Activated CD8-positive, alpha-beta memory T cell treated with anti-CD3 and anti-CD28 coated beads, Interleukin-2, amount 50 U/mL, for 1 hour (primary cell): ENCODE measurements around the gene GSX2.

Experiments used
- DNase-seq: peaks from one replicate; pipeline ENCODE4 v3.0.0-alpha.2; 2020; ENCODE audit errors: extremely low read depth

The GSX2 gene

DNA sequence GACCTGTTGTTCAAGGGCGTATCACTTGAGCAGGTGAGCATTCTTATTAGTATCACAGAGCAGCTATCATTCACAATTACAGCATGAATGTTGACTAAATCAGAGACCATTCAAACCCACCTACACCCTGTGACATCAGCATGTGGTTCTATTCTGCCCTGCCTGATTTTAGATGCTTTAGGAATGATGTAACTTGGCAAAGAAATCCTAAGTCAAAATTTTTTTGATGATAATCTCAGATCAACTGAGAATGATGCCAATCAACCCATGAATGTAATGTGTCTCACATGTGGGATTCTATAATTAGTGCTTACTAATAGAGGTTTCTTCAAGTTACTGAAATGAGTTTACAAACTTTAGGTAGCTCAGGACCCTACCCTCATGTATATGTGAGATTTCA is 22.2 kb upstream of the GSX2 start:
- no peak for DNase-seq

DNA sequence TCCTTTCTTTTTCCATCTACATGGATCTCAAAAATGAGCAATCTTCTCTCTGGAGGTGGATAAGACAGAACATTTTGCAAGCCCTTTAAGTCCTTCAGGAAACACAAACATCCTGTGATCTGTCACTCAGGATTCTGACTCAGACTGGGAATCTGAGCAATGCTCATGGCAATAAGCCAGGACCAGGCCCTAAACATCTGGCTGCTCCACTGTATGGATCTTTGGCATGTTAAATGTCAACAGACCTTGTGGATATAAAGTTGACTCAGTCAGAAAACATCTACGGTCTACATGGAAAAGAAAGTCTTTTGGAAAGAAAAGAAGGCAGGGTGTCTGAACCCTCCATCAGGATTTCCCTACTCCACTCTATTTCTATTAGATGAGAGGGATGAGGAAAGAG is 17.8 kb upstream of the GSX2 start:
- no peak for DNase-seq

DNA sequence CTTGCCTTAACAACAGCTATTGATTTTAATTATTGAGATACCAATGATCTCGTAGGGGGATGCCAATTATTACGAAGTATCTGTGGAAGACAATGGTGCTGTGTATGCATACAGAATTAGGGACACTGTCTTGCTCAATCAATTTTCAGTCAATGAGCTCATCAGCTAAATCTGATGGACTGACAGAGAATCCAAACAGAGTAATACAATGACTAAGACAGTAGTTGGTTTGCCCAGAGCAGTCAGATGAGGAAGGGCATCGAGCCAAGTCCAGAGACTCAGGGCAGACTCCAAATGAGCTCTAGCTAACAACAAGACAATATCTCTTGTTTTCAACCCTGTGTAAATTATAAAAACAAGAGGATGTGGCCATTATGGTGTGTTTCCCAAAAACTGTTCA is 14.7 kb upstream of the GSX2 start:
- DNase-seq: no peak

DNA sequence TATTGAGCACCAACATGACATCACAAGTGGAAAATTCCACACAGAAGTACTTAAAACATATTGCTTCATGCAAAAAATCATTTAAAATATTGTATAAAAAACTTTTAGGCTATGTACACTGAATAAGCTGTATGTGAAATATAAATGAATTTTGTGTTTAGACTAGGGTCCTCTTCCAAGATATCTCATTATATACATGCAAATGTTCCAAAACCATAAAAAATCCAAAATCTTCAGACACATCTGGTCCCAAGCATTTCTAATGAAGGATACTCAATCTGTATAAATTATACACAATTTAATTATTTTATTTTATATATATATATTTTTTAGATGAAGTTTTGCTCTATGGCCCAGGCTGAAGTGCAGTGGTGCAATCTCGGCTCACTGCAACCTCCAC is 10.1 kb upstream of the GSX2 start:
- no peak for DNase-seq

DNA sequence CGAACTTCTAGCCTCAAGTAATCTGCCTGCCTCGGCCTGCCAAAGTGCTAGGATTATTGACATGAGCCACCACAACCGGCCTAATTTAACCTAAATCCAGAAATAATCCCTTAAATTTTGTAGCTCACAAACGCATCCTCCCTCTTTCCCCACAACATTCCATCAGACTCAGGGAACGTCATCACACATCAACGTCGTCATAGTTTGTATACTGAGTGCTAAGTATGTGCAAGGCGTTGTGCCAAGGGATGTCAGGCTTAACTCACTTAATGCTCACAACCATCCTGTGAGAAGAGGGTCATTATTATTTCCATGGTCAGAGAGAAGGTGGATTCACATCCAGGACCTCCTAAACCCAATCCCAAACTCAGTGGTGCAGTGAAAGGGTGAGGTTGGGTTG is 9.6 kb upstream of the GSX2 start:
- no peak for DNase-seq

DNA sequence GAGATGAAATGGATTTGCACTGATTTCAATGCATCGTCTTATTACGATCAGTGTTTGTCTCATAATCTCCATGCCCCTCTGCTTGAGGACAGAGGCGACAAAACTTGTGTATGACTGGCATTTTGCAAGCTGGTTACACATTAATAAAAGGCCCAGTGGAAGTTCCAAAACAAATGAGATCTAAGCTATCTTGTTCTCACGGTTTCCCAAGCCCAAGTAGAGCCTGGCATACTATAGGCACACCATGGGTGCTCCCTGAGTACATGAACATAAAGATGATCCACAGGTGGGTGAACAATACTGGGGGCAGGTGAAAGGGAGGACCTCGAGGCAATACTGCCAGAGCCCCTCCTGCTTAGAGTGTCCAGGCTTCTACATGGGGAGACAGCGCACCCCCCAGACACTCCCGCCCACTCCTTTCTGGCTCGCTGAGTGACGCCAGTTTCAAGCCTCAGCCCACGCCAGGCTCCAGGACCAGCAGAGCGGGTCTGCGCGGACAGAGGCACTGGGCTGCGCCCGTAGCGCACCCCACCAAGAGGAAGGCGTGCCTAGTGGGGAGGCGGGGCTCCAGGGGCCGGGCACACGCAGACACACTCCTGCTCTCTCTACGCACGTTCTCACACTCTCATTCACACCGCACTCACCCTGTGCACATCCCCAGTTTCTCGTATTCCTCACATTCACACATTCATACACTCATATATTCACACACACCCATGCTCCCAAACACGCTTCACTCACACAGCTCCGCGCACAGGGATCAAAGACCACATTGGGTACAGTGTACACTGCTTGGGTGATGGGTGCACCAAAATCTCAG is 8.9 kb upstream of the GSX2 start:
- no peak for DNase-seq

DNA sequence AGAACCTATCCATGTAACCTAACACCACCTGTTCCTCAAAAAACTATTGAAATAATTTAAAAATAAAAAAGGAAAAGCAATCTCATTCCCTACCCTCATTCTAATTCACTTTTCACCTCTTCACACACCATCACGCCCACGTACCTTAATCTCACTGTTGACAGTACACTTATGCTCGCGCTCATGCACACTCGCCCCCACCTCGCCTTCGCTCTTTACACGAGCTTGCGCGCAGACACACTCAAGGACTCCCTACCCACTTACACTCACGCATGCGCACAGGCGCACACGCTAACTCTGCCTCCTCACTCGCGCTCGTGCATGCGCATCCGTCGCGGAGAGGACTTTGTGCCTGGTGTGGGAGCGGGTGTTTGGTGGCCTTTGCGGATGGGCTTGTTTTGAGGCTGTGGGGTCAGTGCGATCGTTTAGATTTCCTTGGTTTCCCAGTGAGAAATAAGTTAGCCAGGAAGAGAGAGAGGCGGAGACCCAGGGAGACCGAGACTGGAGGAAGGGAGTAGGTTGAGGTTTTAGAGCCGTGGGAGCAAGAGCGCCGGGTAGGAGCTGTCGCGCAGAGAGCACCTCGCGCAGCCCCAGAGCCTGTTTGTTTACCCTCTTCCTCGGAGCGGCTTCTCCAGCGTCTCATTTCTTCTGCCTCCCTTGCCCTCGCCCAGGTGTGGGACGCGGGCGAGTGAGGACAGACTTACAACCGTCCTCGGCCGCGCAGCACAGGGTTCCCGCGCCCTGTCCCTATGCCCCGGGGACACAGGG is 8.1 kb upstream of the GSX2 start:
- peak; percentile 72 for DNase-seq

DNA sequence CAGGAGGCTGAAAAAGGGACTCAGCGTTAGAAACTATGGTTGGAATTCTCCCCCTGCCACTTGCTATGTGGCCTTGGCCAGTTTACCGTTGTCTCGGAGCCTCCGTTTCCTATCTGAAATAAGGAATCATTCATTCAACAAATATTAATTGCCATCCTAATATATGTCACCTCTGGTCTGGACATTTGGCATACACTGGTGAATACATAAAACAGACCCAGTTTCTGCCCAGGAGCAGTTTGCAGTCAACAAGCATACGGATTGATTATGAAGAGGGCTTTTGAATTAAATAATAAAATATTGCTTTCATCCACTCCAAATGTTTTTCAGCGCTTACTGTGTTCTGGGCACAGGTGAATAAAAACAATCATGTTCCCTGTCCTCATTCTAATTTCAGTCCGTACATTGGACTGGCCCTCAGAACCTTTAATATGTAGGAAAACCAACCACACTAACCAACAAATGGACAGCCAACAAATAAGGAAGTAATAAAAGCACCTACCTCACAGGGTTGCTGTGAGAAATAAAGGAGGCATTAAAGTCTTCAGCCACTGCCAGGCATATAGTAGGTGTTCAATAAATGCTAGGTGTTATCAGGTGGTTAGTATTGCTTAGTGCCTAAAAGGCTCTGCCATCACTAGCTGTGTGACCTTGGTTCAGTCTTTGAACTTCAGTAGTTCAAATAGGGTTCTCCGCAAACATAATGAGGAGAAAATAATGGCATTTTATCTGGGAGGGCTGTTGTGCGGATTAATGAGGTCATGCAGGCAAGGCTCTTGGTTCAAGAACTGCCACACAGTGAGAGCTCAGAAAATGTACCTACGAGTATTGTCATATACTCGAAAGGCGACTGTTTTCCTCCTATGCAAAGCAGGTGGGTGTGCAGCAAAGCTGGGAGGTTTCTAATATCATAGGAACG is 7.3 kb upstream of the GSX2 start:
- DNase-seq: no peak

DNA sequence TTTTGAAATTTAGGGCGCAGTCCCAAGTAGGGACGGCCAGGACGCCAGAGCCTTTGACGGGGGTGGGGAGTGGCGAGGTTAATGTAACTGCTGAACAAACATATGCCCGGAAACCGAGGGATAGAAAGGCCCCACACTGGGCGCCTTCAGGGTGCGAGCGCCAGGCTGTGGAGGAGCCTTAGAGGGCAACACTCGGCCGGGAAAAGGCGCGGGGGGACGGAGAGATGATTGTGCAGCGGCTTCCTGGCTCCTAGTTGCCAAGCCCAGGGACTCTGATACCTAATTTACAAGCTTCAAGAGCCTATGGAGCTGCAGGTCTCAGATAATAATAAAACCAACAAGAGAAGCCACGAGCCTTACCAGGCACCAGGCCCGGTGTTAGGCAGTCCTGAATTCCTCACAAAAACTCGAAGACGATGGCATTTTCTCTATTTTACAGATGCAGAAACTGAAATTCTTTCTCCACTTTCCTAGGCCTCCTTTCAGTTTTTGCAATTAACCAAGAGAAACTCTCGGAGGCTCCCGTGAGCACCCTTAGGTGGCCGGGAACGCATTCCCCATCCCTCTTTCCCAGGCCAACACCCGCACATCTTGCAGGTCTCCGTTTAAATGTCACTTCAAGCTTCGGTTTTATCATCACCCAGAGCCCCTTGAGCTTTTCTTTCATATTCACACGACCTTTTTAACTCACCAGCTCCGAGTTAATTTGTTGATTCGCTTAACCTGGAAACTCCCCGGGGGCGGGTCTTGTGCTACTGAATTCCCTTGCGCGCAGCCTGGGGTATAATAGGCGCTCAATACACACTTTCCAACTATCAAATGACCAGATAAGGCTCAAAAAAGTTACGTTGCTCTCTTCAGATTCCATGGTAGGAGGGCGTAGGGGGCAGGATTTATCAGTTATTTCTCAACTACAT is 6.4 kb upstream of the GSX2 start:
- DNase-seq: no peak

DNA sequence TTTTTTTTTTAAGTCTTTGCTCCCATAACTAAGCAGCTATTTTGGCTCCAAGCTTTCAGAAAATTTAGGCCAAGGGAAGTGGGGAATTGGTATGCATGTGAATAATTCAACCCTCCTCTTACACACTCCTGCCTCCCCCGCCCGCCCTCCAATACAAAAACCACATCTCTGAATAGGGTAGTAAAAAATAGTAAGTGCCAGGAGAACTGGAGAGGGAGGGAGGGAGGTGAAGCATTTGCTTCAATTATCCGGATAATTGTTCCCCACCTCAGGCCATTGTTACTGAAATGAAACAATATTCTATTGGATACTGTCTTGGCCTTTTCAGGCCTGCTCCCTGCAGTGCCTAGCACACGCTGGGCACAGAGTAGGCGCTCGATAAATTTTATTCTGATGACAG is 5.5 kb upstream of the GSX2 start:
- DNase-seq: no peak

DNA sequence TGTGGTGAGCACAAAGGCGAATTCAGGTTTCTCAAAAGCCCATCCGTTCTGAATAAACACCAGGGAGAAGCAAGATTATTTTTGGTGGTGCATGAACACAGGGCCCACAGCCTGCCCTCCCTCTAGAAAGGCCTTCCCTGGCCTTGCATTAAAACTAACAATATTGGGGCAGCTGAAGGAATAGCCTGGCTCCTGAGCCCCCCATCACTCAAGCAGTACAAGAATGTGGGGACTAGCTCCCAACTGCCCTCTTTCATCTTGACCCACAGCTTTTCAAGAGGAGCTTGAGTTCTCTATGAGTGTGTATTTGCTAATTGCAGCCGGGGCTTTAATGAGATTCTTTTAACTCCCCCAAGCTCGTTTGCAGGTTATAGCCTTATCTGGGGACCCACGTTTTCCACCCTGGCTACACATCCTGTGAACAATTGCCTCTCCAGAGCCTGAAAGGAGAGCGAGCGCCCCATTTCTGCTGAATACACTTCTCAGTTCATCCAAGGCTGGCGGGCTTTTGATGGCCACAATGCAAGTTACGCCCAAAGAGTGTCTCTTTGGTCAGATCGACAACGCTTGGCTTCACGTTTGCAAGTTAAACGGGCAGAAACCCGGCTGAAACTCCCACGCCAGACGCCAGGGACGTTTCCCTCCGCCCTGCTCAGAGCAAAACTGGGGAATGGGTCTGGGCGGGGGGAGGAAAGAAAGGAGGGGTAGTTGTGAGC is 4.7 kb upstream of the GSX2 start:
- DNase-seq: no peak

DNA sequence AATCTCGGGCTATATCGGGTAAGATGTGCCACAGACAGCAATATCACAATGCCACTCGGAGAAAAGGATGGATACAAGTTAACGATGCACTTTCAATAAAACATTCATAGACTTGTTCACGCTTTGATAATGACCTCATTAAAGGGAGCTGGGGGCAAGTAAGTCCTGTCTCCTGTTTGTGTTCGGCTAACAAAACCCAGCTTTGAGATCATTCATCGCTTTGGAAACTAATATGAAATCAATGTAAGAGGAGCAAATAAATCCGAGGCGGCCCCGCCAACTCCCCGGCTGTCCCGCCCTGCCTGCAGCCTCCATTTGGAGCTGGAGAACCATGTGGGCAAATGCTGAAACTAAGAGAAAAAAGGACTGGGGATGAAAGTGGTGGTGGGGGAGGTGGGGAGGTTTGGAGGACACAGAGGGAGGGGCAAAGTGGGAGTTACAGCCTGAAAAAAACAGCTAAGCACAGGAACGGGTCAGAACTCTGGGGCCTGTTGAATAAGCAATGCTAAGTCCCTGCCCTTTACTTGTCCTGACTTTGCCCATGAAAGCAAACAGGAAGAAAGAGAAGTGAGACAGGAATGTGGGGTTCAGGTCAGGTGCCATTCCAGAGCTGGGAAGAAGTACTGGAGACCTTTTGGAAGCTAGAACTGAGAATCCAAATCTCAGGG is 3.5 kb upstream of the GSX2 start:
- no peak for DNase-seq

DNA sequence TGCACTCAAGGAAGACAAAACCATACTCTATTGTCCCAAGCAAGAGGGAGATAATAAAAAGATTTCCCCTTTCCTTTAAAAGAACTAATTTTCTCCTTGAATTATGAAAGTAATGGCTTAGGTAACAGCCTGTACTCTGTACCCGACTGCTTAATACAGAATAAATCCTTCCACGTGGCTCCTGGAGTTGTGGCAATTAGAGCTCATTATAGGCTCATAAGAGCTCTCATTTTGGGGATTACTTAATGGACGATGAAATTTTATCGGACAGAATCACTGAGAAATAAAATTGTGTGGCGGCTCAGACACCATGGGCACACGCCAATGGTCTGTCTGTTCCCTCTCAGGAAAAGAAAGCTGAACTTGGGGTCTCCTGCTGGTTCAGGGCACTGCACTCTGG is 2.8 kb upstream of the GSX2 start:
- no peak for DNase-seq

DNA sequence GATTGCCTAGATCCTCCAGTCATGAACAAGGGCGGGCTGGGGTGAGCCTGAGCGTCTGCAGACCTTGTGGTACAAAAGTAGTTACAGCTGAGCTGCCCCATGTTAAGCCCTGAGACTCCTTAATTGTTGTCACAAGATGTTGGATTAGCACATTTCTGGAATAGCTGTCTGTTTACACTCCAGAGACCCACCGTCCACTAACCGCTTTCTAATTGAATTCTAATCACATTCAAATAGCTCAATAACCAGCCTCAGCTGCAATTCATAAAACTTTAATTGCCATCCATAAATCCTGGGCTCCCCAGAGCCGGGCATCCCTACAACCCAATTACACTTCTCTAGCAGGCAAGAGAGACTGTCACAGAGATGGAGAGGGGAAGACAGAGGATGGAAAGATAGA is 1.6 kb upstream of the GSX2 start:
- no peak for DNase-seq

DNA sequence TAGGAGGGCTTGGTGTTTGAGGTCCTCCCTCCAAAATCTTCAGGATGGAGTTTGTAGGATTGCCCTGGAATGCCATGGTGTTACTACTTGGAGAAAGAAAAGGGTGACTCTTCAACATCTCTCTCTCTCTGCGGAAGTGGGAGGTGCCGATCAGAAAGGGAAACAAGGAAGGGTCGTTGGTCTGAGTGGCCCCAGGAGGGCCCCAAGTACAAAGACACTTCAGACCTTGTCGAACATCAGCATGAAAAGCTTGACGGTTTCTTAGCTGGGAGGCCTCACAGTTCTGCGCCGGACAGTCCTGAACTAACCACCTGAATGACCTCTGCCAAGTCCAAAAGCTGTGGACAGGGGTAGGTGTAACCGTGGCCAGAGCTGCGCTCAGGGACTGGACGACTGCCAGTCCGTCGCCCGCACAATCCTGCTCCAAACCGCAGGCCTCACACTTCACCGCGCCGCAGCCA is 646 bp upstream of the GSX2 start:
- no peak for DNase-seq

DNA sequence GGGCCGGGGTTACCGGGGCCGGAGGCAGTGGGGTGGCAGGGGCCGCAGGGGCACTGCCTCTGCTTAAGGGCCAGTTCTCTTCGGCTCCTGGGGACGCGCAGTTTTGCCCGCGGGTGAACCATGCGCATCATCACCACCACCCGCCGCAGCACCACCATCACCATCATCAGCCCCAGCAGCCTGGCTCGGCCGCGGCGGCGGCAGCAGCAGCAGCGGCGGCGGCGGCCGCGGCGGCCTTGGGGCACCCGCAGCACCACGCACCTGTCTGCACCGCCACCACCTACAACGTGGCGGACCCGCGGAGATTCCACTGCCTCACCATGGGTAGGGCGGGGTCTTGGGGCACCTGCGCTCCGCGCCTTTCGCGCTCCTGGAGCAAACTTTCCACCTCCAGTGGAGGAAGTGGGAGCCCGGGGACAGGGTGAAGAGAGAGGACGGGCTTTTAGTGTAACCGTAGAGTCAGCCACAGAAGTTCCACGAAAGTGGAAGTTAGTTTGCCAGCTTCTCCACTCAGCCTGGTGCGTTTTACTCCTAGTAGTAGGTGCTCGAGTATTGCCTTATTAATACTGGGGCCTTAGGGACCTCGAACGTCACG is 729 bp downstream of the GSX2 start:
- no peak for DNase-seq

DNA sequence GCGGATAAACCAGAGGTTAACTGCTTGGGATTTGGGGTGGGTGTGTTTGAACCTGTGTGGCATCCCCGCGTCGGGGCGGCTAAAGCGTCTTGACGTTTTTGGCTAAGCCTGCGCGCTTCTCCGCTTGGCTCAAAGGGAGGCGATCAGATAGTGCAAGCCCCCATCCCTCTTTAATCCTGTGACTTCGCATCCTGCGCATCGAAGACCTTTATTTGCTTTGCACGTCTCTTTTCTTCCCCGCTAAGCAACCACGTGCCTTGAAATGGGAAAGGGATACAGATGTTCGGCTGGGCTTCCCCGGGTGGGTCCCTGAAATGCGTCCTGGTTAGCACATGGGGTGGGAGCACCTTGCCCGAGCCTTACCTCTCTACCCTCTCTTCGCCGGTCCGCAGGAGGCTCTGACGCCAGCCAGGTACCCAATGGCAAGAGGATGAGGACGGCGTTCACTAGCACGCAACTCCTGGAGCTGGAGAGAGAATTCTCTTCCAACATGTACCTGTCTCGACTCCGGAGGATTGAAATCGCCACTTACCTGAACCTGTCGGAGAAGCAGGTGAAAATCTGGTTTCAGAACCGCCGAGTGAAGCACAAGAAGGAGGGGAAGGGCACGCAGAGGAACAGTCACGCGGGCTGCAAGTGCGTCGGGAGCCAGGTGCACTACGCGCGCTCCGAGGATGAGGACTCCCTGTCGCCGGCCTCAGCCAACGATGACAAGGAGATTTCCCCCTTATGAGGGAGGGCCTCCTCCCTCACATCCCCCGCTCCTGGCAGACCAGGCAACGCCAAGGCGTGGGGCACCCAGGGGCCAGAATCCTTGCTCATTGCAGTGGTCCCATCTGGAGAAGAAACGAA is 1.5 kb downstream of the GSX2 start:
- DNase-seq: no peak

DNA sequence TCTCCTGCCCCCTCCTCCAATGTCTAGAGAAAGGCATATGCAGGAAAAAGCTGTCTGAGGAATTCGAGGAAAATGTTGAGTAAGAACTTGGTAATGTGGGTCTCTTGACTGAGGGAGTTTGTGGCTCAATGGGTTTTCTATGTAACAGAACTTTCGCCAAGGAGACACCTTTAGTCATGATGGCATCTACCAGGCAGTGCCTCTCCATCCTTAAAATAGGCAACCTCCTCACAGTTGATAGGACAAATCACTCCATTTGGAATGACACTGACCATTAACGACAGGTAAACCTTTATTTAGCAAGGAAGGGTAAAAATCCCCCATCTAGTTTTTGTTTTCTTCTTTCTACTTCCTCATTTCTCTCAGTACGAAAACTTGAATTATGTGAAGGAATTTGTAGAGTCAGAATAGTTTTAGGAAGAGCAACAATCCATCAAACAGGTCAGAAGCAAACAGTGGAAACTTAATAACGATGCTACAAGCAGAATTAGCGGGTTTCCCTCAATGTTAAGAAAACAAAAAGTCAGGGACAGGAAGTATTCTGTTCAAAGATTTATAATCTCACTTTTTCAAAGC is 2.7 kb downstream of the GSX2 start:
- no peak for DNase-seq
